ENCODE data around the gene PROM1. TPM values are rescaled to one million over a fixed set of nuclear protein-coding genes. Genes with fewer than 3 reads are reported as not detected.

The PROM1 gene
- total RNA-seq, 6 donors from 2014 or later, result 1.6 to 43.6 (median 4.3) TPM

- Histone ChIP-seq H3K9me3 (peaks cover 0 to 4% (median 0%) of the 10 kb centered on the region in 4 donors), H3K36me3 (no peaks in the 10 kb centered on the region), H3K27ac (peak overlapping the region in 1 of 4 donors; percentile 30), H3K27me3 (no peaks in the 10 kb centered on the region), H3K4me1 (no peaks in the 10 kb centered on the region), H3K4me3 (no peak overlapping the region)
- ATAC-seq (ENCODE audit: low FRiP score in 2 of 2), result peak in 1 of 2 donors; percentile 49
- TF ChIP-seq POLR2A (IDR thresholded peaks at IDR 0.05) (no peak), EP300 (IDR thresholded peaks at IDR 0.05) (no peak), CTCF (IDR thresholded peaks at IDR 0.05) (no peak), POLR2AphosphoS5 (IDR thresholded peaks at IDR 0.05) (no peak)
- 70% methylated on average over 16 of the region's 16 CpGs for WGBS, 2 donors
- DNase-seq, result peak in 1 of 2 donors; percentile 32
These were observed 121.9 kb downstream of the PROM1 start for GRCh38 chr4:15961781-15962510.

GRCh38 chr4:15958562-15958961 lies 125.3 kb downstream of the PROM1 start:
- no peak for ATAC-seq (ENCODE audit: low FRiP score in 2 of 2)
- TF ChIP-seq POLR2A (IDR thresholded peaks at IDR 0.05) (no peak), CTCF (IDR thresholded peaks at IDR 0.05) (no peak), POLR2AphosphoS5 (IDR thresholded peaks at IDR 0.05) (no peak), EP300 (IDR thresholded peaks at IDR 0.05) (no peak)
- WGBS, 2 donors, result 74 to 86% methylated on average over 2 of the region's 2 CpGs
- H3K36me3 ChIP-seq, result no peaks in the 10 kb centered on the region
- H3K4me1 ChIP-seq, result peaks cover 0 to 5% (median 0%) of the 10 kb centered on the region in 4 donors
- H3K9me3 ChIP-seq, result no peaks in the 10 kb centered on the region
- no peak overlapping the region for H3K27ac ChIP-seq
- no peak for DNase-seq
- H3K4me3 ChIP-seq, result no peak overlapping the region
- no peaks in the 10 kb centered on the region for H3K27me3 ChIP-seq

GRCh38 chr4:15956179-15956850 lies 127.5 kb downstream of the PROM1 start:
- peak; percentile 90 to 93 for ATAC-seq (ENCODE audit: low FRiP score in 2 of 2)
- DNase-seq, result peak in 1 of 2 donors; percentile 89
- H3K4me1 ChIP-seq, result peaks cover 0 to 5% (median 0%) of the 10 kb centered on the region in 4 donors

GRCh38 chr4:15955670-15956069 lies 128.2 kb downstream of the PROM1 start:
- ATAC-seq (ENCODE audit: low FRiP score in 2 of 2) (no peak), DNase-seq (no peak)
- Histone ChIP-seq H3K4me1 (peaks cover 0 to 5% (median 0%) of the 10 kb centered on the region in 4 donors), H3K36me3 (no peaks in the 10 kb centered on the region), H3K9me3 (no peaks in the 10 kb centered on the region), H3K27me3 (no peaks in the 10 kb centered on the region), H3K4me3 (no peak overlapping the region), H3K27ac (no peak overlapping the region)
- no peak for TF ChIP-seq CTCF (IDR thresholded peaks at IDR 0.05)
- no peak for TF ChIP-seq POLR2A (IDR thresholded peaks at IDR 0.05)
- TF ChIP-seq EP300 (IDR thresholded peaks at IDR 0.05), result no peak
- no peak for TF ChIP-seq POLR2AphosphoS5 (IDR thresholded peaks at IDR 0.05)
- WGBS, 2 donors, result 71 to 91% methylated on average over 3 of the region's 3 CpGs

More at GRCh38 chr4:15956179-15956850, 127.5 kb downstream of the PROM1 start:
- no peaks in the 10 kb centered on the region for H3K36me3 ChIP-seq
- H3K27ac ChIP-seq, result no peak overlapping the region
- WGBS, 2 donors, result 53 to 55% methylated on average over 9 of the region's 9 CpGs
- H3K4me3 ChIP-seq, result no peak overlapping the region
- no peaks in the 10 kb centered on the region for H3K27me3 ChIP-seq
- TF ChIP-seq POLR2A (IDR thresholded peaks at IDR 0.05) (no peak), CTCF (IDR thresholded peaks at IDR 0.05) (peak; percentile 74 to 95 (median 90)), EP300 (IDR thresholded peaks at IDR 0.05) (no peak)
- H3K9me3 ChIP-seq, result no peaks in the 10 kb centered on the region
